MCF 10A (cell line): ENCODE measurements around the gene UBE4A. TPM values are rescaled to one million over a fixed set of nuclear protein-coding genes. Genes with fewer than 3 reads are reported as not detected.

Experiments
- BruUV-seq: library from RNA; stranded (reverse); fragments of 400-500 nt; replicated peaks from 2 replicates; lab custom pipeline; 2021; lab: Mats Ljungman, UMichigan
- CTCF ChIA-PET: fragments of 300-600 bp; sonication (Branson Sonifier 250); formaldehyde crosslinking; extraction: SDS; loops from one replicate; lab custom pipeline; 2021; ENCODE audit warnings: antibody characterized with exemption, inconsistent platforms; lab: Yijun Ruan, JAX
- POLR2A ChIA-PET: fragments of 300-600, 350-650 bp; sonication (Branson Sonifier 250); formaldehyde crosslinking; extraction: SDS; loops from one replicate; lab custom pipeline; 2020; ENCODE audit warnings: antibody characterized with exemption, inconsistent platforms; lab: Yijun Ruan, JAX
- DNase-seq: peaks from one replicate; pipeline ENCODE4 v3.0.0-alpha.2; 2018; ENCODE audit not compliant: unreplicated experiment
- H3K27ac Mint-ChIP-seq: one replicate; pipeline ENCODE4 v1.8.0; 2022; ENCODE audit warnings: mild to moderate bottlenecking, low read depth, mixed read lengths; ENCODE audit not compliant: unreplicated experiment
- H3K27me3 Mint-ChIP-seq: one replicate; pipeline ENCODE4 v1.8.0; 2022; ENCODE audit warnings: mixed read lengths; ENCODE audit not compliant: insufficient read depth, unreplicated experiment
- H3K36me3 Mint-ChIP-seq: one replicate; pipeline ENCODE4 v1.8.0; 2022; ENCODE audit warnings: mild to moderate bottlenecking, moderate library complexity, mixed read lengths; ENCODE audit not compliant: insufficient read depth, unreplicated experiment
- H3K4me1 Mint-ChIP-seq: one replicate; pipeline ENCODE4 v1.8.0; 2022; ENCODE audit warnings: mixed read lengths; ENCODE audit not compliant: insufficient read depth, unreplicated experiment
- H3K4me3 Mint-ChIP-seq: one replicate; pipeline ENCODE4 v1.8.0; 2022; ENCODE audit warnings: mild to moderate bottlenecking, moderate library complexity, mixed read lengths; ENCODE audit not compliant: unreplicated experiment
- H3K9me3 Mint-ChIP-seq: one replicate; pipeline ENCODE4 v1.8.0; 2022; ENCODE audit warnings: mixed read lengths; ENCODE audit not compliant: unreplicated experiment
- intact Hi-C: fragments of 100-400 bp; cut with micrococcal nuclease; formaldehyde crosslinking; loops from 2 replicates; pipeline ENCODE4 v1.14.1; 2022
- total RNA-seq: library from RNA; stranded (reverse); gene quantifications from 2 replicates; pipeline ENCODE4 v1.2.3, GENCODE V29; 2022
- TF ChIP-seq, protein P1 (sequence below): fragments of 200-600 bp; IDR thresholded peaks from one replicate; pipeline ENCODE4 v1.8.0; 2022; ENCODE audit warnings: antibody characterized with exemption, mild to moderate bottlenecking; ENCODE audit not compliant: unreplicated experiment

UBE4A gene
- total RNA-seq, 1 experiment from 2014 or later: 41.0 TPM

DNA sequence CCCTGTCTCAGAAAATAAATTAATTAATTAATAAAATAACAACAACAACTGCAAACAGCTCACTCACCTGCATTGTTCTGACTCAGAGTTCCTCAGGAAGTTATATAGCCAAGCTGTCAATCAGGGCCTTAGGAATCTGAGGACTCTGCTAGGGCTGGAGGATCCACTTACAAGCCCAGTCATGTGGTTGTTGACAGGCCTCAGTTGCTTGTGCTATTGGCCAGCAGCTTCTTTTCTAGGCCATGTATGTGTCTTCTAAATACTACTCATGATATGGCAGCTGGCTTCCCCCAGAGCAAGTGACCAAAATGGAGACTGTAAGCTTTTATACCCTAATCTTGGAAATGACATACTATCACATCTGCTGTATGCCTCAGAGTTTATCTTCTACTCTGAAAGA lies 21.2 kb downstream of the UBE4A start:
- no peak overlapping the region for H3K27ac Mint-ChIP-seq
- H3K4me1 Mint-ChIP-seq: no peaks in the 10 kb centered on the region
- no peak overlapping the region for H3K4me3 Mint-ChIP-seq
- no peaks in the 10 kb centered on the region for H3K27me3 Mint-ChIP-seq
- H3K36me3 Mint-ChIP-seq: peaks cover 98% of the 10 kb centered on the region
- ChIA-PET CTCF (interaction anchor here (0.7 kb wide), 1 partner anchor 106 kb away, joined by 3 read pairs; no protein-coding TSS in a partner anchor), POLR2A (interaction anchor here (1.4 to 1.7 kb wide), 2 partner anchors 18 to 21 kb away, joined by 4 to 5 read pairs; partner anchors contain the start of gene UBE4A)
- TF ChIP-seq, protein P1, sequence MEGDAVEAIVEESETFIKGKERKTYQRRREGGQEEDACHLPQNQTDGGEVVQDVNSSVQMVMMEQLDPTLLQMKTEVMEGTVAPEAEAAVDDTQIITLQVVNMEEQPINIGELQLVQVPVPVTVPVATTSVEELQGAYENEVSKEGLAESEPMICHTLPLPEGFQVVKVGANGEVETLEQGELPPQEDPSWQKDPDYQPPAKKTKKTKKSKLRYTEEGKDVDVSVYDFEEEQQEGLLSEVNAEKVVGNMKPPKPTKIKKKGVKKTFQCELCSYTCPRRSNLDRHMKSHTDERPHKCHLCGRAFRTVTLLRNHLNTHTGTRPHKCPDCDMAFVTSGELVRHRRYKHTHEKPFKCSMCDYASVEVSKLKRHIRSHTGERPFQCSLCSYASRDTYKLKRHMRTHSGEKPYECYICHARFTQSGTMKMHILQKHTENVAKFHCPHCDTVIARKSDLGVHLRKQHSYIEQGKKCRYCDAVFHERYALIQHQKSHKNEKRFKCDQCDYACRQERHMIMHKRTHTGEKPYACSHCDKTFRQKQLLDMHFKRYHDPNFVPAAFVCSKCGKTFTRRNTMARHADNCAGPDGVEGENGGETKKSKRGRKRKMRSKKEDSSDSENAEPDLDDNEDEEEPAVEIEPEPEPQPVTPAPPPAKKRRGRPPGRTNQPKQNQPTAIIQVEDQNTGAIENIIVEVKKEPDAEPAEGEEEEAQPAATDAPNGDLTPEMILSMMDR: no peak
- intact Hi-C loops: no loop called here
- DNase-seq: no peak
- H3K9me3 Mint-ChIP-seq: no peaks in the 10 kb centered on the region
- BruUV-seq: no TSS peak

- peaks cover 98% of the 10 kb centered on the region for H3K36me3 Mint-ChIP-seq
- no TSS peak for BruUV-seq
Observed at GRCh38 chr11:118382954-118383353, 23.6 kb downstream of the UBE4A start.

GRCh38 chr11:118383657-118384056 lies 24.3 kb downstream of the UBE4A start:
- Mint-ChIP-seq H3K9me3 (no peaks in the 10 kb centered on the region), H3K27me3 (no peaks in the 10 kb centered on the region), H3K27ac (no peak overlapping the region), H3K36me3 (peaks cover 98% of the 10 kb centered on the region), H3K4me3 (no peak overlapping the region), H3K4me1 (no peaks in the 10 kb centered on the region)
- DNase-seq: no peak
- intact Hi-C loops: no loop called here
- CTCF ChIA-PET: interaction anchor here (1.2 to 1.3 kb wide), 2 partner anchors 15 to 31 kb away, joined by 3 read pairs; no protein-coding TSS in a partner anchor
- TF ChIP-seq, protein P1: no peak
- POLR2A ChIA-PET: no interaction called here
- BruUV-seq: no TSS peak

More at GRCh38 chr11:118382954-118383353, 23.6 kb downstream of the UBE4A start:
- H3K27ac Mint-ChIP-seq: no peak overlapping the region
- H3K27me3 Mint-ChIP-seq: no peaks in the 10 kb centered on the region
- ChIA-PET POLR2A (no interaction called here), CTCF (interaction anchor here (0.9 to 1.2 kb wide), 2 partner anchors 30 to 105 kb away, joined by 3 to 4 read pairs; no protein-coding TSS in a partner anchor)
- DNase-seq: no peak
- no peaks in the 10 kb centered on the region for H3K4me1 Mint-ChIP-seq
- H3K9me3 Mint-ChIP-seq: no peaks in the 10 kb centered on the region
- intact Hi-C loops: no loop called here
- TF ChIP-seq, protein P1: no peak
- no peak overlapping the region for H3K4me3 Mint-ChIP-seq

DNA sequence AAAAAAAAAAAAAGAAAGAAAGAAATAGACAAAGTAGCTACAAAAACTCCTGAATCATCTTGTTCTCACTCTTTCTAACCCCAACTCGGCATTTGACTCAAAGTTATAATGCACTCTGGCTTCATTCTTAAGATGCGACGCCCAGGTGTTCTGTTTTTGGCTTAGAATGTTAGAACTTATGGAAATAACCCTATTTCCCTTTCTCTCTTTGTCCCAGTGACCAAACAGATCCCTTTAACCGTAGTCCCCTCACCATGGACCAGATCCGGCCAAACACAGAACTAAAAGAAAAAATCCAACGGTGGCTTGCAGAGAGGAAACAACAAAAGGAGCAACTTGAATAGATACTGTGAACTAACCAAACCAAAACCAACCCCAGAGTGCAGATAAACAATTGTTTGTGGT lies 36.7 kb downstream of the UBE4A start:
- no TSS peak for BruUV-seq
- Mint-ChIP-seq H3K36me3 (peaks cover 72% of the 10 kb centered on the region), H3K9me3 (no peaks in the 10 kb centered on the region), H3K27ac (no peak overlapping the region), H3K4me1 (peaks cover 7% of the 10 kb centered on the region), H3K4me3 (no peak overlapping the region), H3K27me3 (no peaks in the 10 kb centered on the region)
- ChIA-PET POLR2A (no interaction called here), CTCF (no interaction called here)
- intact Hi-C loops: no loop called here
- TF ChIP-seq, protein P1: no peak
- no peak for DNase-seq
